Fibroblast of lung (primary cell): ENCODE data around the gene C2orf49. TPM values are rescaled to one million over a fixed set of nuclear protein-coding genes. Genes with fewer than 3 reads are reported as not detected.

Experiments used
- DNase-seq, 2 donors: peaks; one replicate each; pipeline versions ENCODE4 v3.0.0 to v3.0.0-alpha.2; 2010; ENCODE audit warnings: low read depth in 2 of 2
- H2AFZ ChIP-seq: 2 replicates; pipeline ENCODE4 v1.5.1; 2012; ENCODE audit warnings: low read length, control low read depth, inconsistent platforms
- H3K27ac ChIP-seq: 2 replicates; pipeline ENCODE4 v1.5.1; 2011; ENCODE audit warnings: low read length, control low read depth; ENCODE audit not compliant: insufficient read depth
- H3K27me3 ChIP-seq: 2 replicates; pipeline ENCODE4 v1.5.1; 2011; ENCODE audit warnings: mild to moderate bottlenecking, low read length; ENCODE audit not compliant: control insufficient read depth, insufficient read depth
- H3K36me3 ChIP-seq: 2 replicates; pipeline ENCODE4 v1.5.1; 2011; ENCODE audit warnings: low read length; ENCODE audit not compliant: control insufficient read depth, insufficient read depth
- H3K4me1 ChIP-seq: 2 replicates; pipeline ENCODE4 v1.5.1; 2011; ENCODE audit warnings: low read length; ENCODE audit not compliant: control insufficient read depth, insufficient read depth; ENCODE audit errors: extremely low read depth
- H3K4me2 ChIP-seq: 2 replicates; pipeline ENCODE4 v1.5.1; 2011; ENCODE audit warnings: low read length, control low read depth; ENCODE audit not compliant: insufficient read depth; ENCODE audit errors: extremely low read depth
- H3K4me3 ChIP-seq, 4 experiments: fragments of 200-600 bp in 1 of 4; sonication (generic) in 1 of 4; replicated peaks in 1 of 4; 2 replicates each; pipeline ENCODE4 v1.5.1; 2011 to 2016; ENCODE audit warnings: low read length in 4 of 4, low read depth in 3 of 4, mild to moderate bottlenecking in 3 of 4, control low read depth in 2 of 4, inconsistent platforms in 1 of 4, mixed read lengths in 1 of 4; ENCODE audit not compliant: insufficient read depth in 1 of 4; ENCODE audit errors: control extremely low read depth in 1 of 4
- H3K79me2 ChIP-seq: 2 replicates; pipeline ENCODE4 v1.5.1; 2012; ENCODE audit warnings: mild to moderate bottlenecking, low read length, inconsistent platforms; ENCODE audit not compliant: control insufficient read depth, insufficient read depth
- H3K9ac ChIP-seq: 2 replicates; pipeline ENCODE4 v1.5.1; 2011; ENCODE audit warnings: mild to moderate bottlenecking, low read length, control low read depth; ENCODE audit not compliant: insufficient read depth
- H3K9me3 ChIP-seq: 2 replicates; pipeline ENCODE4 v1.5.1; 2012; ENCODE audit warnings: low read depth, low read length; ENCODE audit not compliant: control insufficient read depth, insufficient read depth
- H4K20me1 ChIP-seq: 2 replicates; pipeline ENCODE4 v1.5.1; 2011; ENCODE audit warnings: low read length; ENCODE audit not compliant: control insufficient read depth, insufficient read depth; ENCODE audit errors: extremely low read depth
- CTCF ChIP-seq, 2 donors: IDR thresholded peaks in 1 of 2; conservative IDR thresholded peaks in 1 of 2; 1 replicate in 1 of 2; 2 replicates in 1 of 2; pipeline ENCODE4 v1.5.1; 2011 to 2012; ENCODE audit warnings: low read length in 2 of 2, control low read depth in 1 of 2, inconsistent platforms in 1 of 2, low read depth in 1 of 2, mild to moderate bottlenecking in 1 of 2
- EZH2 ChIP-seq: IDR thresholded peaks from 2 replicates; pipeline ENCODE4 v1.5.1; 2012; ENCODE audit warnings: low read length, control low read depth, mild to moderate bottlenecking; ENCODE audit errors: missing control alignments
- polyA plus RNA-seq, 2 donors: library from polyadenylated mRNA; depleted of rRNA in 1 of 2; stranded (reverse) in 1 of 2; unstranded in 1 of 2; fragments of >200 nt; gene quantifications; 2 replicates each; pipeline ENCODE4 v1.2.1, GENCODE V29; 2011 to 2012; ENCODE audit warnings: missing spikeins in 1 of 2
- total RNA-seq: library from RNA; depleted of rRNA; stranded (reverse); fragments of >200 nt; gene quantifications from 2 replicates; pipeline ENCODE4 v1.2.1, GENCODE V29; 2014

The C2orf49 gene
- total and polyA plus RNA-seq, 2 donors (not counting 1 experiment from before 2014, with no cell fraction given): 20.9 to 28.4 TPM

- peaks cover 40% of the 10 kb centered on the region for H3K4me1 ChIP-seq
- no peaks in the 10 kb centered on the region for H3K9me3 ChIP-seq
- H3K36me3 ChIP-seq: peaks cover 19% of the 10 kb centered on the region
- peak overlapping the region; percentile 82 for H3K27ac ChIP-seq
- H3K4me3 ChIP-seq: no peak overlapping the region
- H3K79me2 ChIP-seq: peaks cover 87% of the 10 kb centered on the region
- DNase-seq: no peak
- TF ChIP-seq EZH2 (no peak), CTCF (conservative IDR thresholded peaks at IDR 0.05 in 1 of 2, IDR thresholded peaks at IDR 0.05 in 1 of 2; ENCODE audit: low read depth in 1 of 2, low read length in 2 of 2) (no peak)
- H3K4me2 ChIP-seq: peak overlapping the region; percentile 58
- no peak overlapping the region for H3K9ac ChIP-seq
- H2AFZ ChIP-seq: no peak overlapping the region
- no peaks in the 10 kb centered on the region for H3K27me3 ChIP-seq
- H4K20me1 ChIP-seq: no peaks in the 10 kb centered on the region
Measured at GRCh38 chr2:105390454-105390853, 53.1 kb downstream of the C2orf49 start.

- H2AFZ ChIP-seq: no peak overlapping the region
- H3K4me1 ChIP-seq: peaks cover 44% of the 10 kb centered on the region
- no peaks in the 10 kb centered on the region for H3K9me3 ChIP-seq
- H3K4me2 ChIP-seq: peak overlapping the region; percentile 17
- no peaks in the 10 kb centered on the region for H4K20me1 ChIP-seq
- peak in 1 of 2 donors; percentile 92 for DNase-seq
- no peak overlapping the region for H3K4me3 ChIP-seq
- H3K9ac ChIP-seq: no peak overlapping the region
- H3K36me3 ChIP-seq: peaks cover 19% of the 10 kb centered on the region
- H3K27me3 ChIP-seq: no peaks in the 10 kb centered on the region
- peaks cover 87% of the 10 kb centered on the region for H3K79me2 ChIP-seq
- TF ChIP-seq EZH2 (no peak), CTCF (conservative IDR thresholded peaks at IDR 0.05 in 1 of 2, IDR thresholded peaks at IDR 0.05 in 1 of 2; ENCODE audit: low read depth in 1 of 2, low read length in 2 of 2) (no peak)
- peak overlapping the region; percentile 98 for H3K27ac ChIP-seq
Measured at GRCh38 chr2:105391058-105391627, 53.8 kb downstream of the C2orf49 start.

- Histone ChIP-seq H3K4me2 (peak overlapping the region; percentile 17), H2AFZ (no peak overlapping the region)
Measured at GRCh38 chr2:105391763-105392662, 54.7 kb downstream of the C2orf49 start.

More at GRCh38 chr2:105391763-105392662, 54.7 kb downstream of the C2orf49 start:
- no peak for TF ChIP-seq EZH2
- H3K9me3 ChIP-seq: no peaks in the 10 kb centered on the region
- peaks cover 85% of the 10 kb centered on the region for H3K79me2 ChIP-seq
- H3K9ac ChIP-seq: no peak overlapping the region
- peak overlapping the region; percentile 98 for H3K27ac ChIP-seq
- H3K36me3 ChIP-seq: peaks cover 18% of the 10 kb centered on the region
- peak in 1 of 2 donors; percentile 49 for DNase-seq
- no peak overlapping the region for H3K4me3 ChIP-seq
- no peaks in the 10 kb centered on the region for H4K20me1 ChIP-seq
- H3K27me3 ChIP-seq: no peaks in the 10 kb centered on the region
- peaks cover 44% of the 10 kb centered on the region for H3K4me1 ChIP-seq
